ENCODE results near the gene DHX38.

DHX38 gene

DNA sequence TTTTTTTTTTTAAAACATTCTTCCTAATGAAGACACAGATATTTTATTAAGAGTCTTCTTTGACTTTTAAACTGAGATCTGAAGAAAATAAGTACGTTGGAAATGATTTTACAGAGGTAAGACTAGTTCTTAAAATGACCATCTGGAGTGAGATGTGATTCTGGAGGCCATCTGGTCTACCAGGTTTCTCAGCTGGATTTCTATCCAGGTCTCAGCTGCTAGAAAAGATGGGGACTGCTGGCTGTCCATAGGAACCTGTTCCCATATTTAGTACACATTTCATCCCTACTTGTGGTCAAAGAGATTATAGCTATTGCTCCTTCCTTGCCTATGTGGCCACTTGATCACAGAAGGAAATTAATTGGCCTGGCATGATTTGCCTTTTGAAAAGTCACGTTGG, 66.2 kb downstream of the DHX38 start:
- DNase-seq (ENCODE audit: low spot score in 2 of 2) (no peak), ATAC-seq (no peak)
- H3K4me3 Mint-ChIP-seq = no peak overlapping the region
- H3K27ac Mint-ChIP-seq = no peak overlapping the region
- no peaks in the 10 kb centered on the region for H3K9me3 Mint-ChIP-seq
- H3K4me1 Mint-ChIP-seq = no peaks in the 10 kb centered on the region
- H3K36me3 Mint-ChIP-seq = no peaks in the 10 kb centered on the region

DNA sequence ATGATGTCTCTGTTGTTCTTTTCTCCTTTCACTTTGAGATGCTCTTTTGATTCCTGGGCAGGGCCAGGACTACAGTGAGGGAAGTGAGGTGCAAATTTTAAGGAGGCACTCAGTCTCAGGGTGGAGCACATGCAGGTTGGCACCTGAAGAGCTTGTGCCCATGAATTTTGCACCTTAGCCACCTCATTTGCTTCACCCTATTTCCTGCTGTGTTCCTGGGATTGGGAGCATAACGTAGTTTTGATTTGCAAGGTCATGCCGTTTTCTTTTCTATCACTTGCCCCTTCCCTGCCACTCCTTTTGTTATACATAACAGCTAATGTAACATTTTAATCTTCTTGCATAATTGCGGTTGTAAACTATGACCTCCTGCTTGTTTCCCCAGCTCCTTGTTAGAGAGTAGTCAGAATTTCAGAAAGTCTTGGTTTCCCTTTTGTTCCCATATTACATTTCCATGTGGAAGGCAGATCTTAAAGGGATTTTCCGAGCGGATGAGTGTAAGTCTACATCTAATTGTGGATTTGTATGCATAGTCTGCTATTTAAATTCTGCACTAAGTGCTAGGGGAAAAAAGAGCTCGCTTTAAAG, 68.6 kb downstream of the DHX38 start:
- ATAC-seq (no peak), DNase-seq (ENCODE audit: low spot score in 2 of 2) (no peak)
- Mint-ChIP-seq H3K27ac (no peak overlapping the region), H3K9me3 (no peaks in the 10 kb centered on the region), H3K4me1 (no peaks in the 10 kb centered on the region), H3K36me3 (no peaks in the 10 kb centered on the region), H3K4me3 (no peak overlapping the region)

Data from stimulated activated effector memory CD8-positive, alpha-beta T cell treated with anti-CD3 and anti-CD28 coated beads, Interleukin-12 subunit alpha, Interleukin-12 subunit beta, amount 100 ng/mL, for 72 hours (primary cell).